Measurements from ENCODE around the gene CXCR6. TPM values are rescaled to one million over a fixed set of nuclear protein-coding genes. Genes with fewer than 3 reads are reported as not detected.

Gene CXCR6
- total RNA-seq, 1 donor from 2014 or later: not detected

GRCh38 chr3:45940004-45940780, 3.1 kb upstream of the CXCR6 start:
- DNase-seq (ENCODE audit: low read depth): no peak
- Histone ChIP-seq H3K27me3 (ENCODE audit: control insufficient read depth, insufficient read depth, low read length) (no peaks in the 10 kb centered on the region), H3K4me3 (ENCODE audit: low read depth, low read length) (no peak overlapping the region), H3K36me3 (ENCODE audit: control insufficient read depth, insufficient read depth, low read length) (no peaks in the 10 kb centered on the region)
- TF ChIP-seq CTCF (IDR thresholded peaks at IDR 0.05; ENCODE audit: insufficient read depth, low read length, poor library complexity, severe bottlenecking): no peak

DNA sequence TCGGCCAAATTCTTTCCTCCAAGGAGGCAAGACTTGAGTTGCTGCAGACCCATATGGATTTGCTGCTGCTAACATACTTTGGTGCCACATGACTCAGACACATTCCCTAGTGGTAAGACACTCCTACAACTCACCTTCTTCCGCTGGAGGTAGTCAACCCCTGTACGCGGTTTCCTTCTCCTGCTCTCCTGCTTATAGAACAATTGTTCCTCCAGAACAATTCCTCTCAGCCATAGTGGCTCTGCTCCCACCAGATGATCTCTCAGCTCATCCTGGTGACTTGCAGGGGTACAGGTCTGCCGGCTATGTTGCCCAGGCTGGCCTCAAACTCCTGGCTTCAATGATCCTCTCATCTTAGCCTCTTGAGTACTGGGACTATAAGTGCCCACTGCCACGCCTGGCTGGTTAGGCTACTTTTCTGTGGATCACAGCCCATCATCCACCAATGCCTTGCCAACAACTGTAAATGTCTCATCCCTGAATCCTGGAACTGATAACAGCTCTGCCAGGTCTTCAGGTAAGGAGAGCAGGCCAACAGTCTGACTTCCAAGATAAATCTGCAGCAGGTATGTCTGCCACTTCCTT, 2.4 kb upstream of the CXCR6 start:
- no peak for TF ChIP-seq CTCF (IDR thresholded peaks at IDR 0.05; ENCODE audit: insufficient read depth, low read length, poor library complexity, severe bottlenecking)
- H3K27me3 ChIP-seq (ENCODE audit: control insufficient read depth, insufficient read depth, low read length): no peaks in the 10 kb centered on the region
- DNase-seq (ENCODE audit: low read depth): no peak
- H3K36me3 ChIP-seq (ENCODE audit: control insufficient read depth, insufficient read depth, low read length): no peaks in the 10 kb centered on the region
- H3K4me3 ChIP-seq (ENCODE audit: low read depth, low read length): no peak overlapping the region

- Histone ChIP-seq H3K36me3 (ENCODE audit: control insufficient read depth, insufficient read depth, low read length) (no peaks in the 10 kb centered on the region), H3K27me3 (ENCODE audit: control insufficient read depth, insufficient read depth, low read length) (no peaks in the 10 kb centered on the region), H3K4me3 (ENCODE audit: low read depth, low read length) (no peak overlapping the region)
- no peak for DNase-seq (ENCODE audit: low read depth)
- TF ChIP-seq CTCF (IDR thresholded peaks at IDR 0.05; ENCODE audit: insufficient read depth, low read length, poor library complexity, severe bottlenecking): no peak
Measured at GRCh38 chr3:45942051-45942825, 1.0 kb upstream of the CXCR6 start.

GRCh38 chr3:45944830-45945620, 1.8 kb downstream of the CXCR6 start:
- Histone ChIP-seq H3K27me3 (ENCODE audit: control insufficient read depth, insufficient read depth, low read length) (no peaks in the 10 kb centered on the region), H3K36me3 (ENCODE audit: control insufficient read depth, insufficient read depth, low read length) (no peaks in the 10 kb centered on the region), H3K4me3 (ENCODE audit: low read depth, low read length) (no peak overlapping the region)
- TF ChIP-seq CTCF (IDR thresholded peaks at IDR 0.05; ENCODE audit: insufficient read depth, low read length, poor library complexity, severe bottlenecking): no peak
- DNase-seq (ENCODE audit: low read depth): no peak

DNA sequence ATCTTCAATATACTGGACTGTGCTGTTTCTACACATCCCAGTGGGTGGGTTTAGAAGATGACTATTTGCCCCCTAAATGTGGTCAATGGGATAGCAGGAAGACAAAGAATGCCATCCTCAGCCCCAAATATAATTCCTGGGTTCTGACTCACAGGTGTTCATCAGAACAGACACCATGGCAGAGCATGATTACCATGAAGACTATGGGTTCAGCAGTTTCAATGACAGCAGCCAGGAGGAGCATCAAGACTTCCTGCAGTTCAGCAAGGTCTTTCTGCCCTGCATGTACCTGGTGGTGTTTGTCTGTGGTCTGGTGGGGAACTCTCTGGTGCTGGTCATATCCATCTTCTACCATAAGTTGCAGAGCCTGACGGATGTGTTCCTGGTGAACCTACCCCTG, 3.0 kb downstream of the CXCR6 start:
- DNase-seq (ENCODE audit: low read depth): no peak
- H3K36me3 ChIP-seq (ENCODE audit: control insufficient read depth, insufficient read depth, low read length): no peaks in the 10 kb centered on the region
- no peak overlapping the region for H3K4me3 ChIP-seq (ENCODE audit: low read depth, low read length)
- no peak for TF ChIP-seq CTCF (IDR thresholded peaks at IDR 0.05; ENCODE audit: insufficient read depth, low read length, poor library complexity, severe bottlenecking)
- no peaks in the 10 kb centered on the region for H3K27me3 ChIP-seq (ENCODE audit: control insufficient read depth, insufficient read depth, low read length)

Data from kidney epithelial cell (primary cell).